GM19240 (cell line): ENCODE data around the gene RESP18.
"Not testable (repeated sequence)": the region's sequence is repeated elsewhere in the genome, so short reads cannot be mapped to it uniquely, and the experiment has no call there.

Experiments used
- DNase-seq: peaks from one replicate; pipeline ENCODE4 v3.0.0; 2011; ENCODE audit warnings: low spot score; ENCODE audit not compliant: insufficient read length

Gene RESP18

DNA sequence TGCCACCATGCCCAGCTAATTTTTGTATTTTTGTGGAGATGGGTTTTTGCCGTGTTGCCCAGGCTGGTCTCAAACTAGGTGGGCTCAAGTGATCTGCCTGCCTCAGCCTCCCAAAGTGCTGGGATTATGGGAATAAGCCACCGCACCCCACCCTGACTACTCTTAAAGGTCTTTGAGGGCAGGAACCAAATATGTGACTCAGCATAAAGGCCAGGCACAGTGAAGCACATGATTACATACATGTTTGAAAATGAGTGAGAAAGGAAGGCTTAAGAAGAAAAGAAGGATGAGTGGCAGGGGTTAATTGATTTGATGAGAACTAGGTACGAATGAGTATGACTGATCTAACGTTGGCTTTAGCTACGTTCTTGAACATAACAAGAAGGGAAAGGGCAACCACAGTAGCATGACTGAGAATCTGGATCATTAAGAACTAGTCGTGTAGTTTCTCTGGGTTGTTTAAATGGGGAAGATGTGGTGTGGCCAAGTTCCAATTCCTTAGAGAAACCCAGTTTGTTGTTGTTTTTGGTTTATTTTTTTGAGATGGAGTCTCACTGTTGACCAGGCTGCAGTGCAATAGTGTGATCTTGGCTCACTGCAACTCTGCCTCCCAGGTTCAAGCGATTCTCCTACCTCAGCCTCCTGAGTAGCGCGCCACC, 6.8 kb downstream of the RESP18 start:
- no peak for DNase-seq

DNA sequence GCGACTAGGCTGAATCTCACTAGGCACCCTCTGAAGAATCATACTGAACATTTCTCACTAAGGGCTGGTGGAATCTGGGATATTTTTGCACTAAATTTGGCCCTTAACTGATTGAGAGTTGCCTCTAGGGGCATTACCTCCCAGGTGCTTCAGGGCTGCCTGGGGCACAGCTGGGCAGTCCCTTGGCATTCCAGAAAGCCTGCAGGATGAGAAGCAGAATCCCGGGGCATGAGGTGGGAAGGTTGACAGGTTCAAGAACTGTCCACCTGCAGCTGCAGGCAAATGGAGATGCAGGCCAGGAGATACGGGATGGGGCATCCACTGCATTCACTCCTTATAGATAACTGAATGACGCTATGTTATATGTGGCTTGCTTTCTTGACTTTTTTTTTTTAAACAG, 7.4 kb downstream of the RESP18 start:
- DNase-seq = no peak

- no peak for DNase-seq
Observed at GRCh38 chr2:219323434-219323833, 9.1 kb downstream of the RESP18 start.

DNA sequence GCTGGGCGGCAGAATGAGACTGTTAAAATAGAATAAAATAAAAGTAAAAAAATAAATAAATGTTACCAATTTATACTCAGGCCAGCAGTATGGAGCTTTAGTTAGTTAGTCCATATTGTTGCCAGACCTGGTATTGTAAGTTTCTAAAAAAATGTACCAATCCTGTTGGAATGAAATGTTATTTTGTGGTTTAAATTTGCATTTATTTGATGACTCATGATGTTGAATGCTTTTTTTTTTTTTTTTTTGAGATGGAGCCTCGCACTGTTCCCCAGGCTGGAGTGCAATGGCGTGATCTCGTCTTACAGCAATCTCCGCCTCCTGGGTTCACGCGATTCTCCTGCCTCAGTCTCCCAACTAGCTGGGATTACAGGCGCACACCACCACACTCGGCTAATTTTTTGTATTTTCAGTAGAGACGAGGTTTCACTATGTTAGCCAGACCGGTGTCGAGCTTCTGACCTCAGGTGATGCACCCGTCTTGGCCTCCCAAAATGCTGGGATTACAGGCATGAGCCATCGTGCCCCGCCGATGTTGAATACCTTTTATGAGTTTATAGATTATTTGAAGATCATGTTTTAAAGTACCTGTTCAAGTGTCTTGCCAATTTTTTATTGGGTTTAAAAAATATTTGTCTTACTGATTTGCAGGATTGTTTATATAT, 17.6 kb downstream of the RESP18 start:
- no peak for DNase-seq

DNA sequence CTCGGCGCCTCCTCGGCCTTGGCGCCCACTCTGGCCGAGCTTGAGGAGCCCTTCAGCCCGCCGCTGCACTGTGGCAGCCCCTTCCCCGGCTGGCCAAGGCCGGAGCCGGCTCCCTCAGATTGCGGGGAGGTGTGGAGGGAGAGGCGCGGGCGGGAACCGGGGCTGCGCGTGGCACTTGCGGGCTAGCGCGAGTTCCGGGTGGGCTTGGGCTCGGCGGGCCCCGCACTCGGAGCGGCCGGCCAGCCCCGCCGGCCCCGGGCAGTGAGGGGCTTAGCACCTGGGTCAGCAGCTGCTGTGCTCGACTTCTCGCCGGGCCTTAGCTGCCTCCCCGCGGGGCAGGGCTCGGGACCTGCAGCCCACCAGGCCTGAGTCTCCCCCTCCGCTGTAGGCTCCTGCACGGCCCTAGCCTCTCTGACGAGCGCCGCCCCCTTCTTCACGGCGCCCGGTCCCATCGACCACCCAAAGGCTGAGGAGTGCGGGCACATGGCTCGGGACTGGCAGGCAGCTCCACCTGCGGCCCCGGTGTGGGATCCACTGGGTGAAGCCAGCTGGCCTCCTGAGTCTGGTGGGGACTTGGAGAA, 19.8 kb downstream of the RESP18 start:
- not testable (repeated sequence) for DNase-seq

GRCh38 chr2:219309278-219309677, 23.3 kb downstream of the RESP18 start, which contains the start of gene PTPRN:
Gene PTPRN, minus strand, starts transcription at chr2:219309401. Its CDS starts 69 bp downstream, at chr2:219309332.
- no peak for DNase-seq

DNA sequence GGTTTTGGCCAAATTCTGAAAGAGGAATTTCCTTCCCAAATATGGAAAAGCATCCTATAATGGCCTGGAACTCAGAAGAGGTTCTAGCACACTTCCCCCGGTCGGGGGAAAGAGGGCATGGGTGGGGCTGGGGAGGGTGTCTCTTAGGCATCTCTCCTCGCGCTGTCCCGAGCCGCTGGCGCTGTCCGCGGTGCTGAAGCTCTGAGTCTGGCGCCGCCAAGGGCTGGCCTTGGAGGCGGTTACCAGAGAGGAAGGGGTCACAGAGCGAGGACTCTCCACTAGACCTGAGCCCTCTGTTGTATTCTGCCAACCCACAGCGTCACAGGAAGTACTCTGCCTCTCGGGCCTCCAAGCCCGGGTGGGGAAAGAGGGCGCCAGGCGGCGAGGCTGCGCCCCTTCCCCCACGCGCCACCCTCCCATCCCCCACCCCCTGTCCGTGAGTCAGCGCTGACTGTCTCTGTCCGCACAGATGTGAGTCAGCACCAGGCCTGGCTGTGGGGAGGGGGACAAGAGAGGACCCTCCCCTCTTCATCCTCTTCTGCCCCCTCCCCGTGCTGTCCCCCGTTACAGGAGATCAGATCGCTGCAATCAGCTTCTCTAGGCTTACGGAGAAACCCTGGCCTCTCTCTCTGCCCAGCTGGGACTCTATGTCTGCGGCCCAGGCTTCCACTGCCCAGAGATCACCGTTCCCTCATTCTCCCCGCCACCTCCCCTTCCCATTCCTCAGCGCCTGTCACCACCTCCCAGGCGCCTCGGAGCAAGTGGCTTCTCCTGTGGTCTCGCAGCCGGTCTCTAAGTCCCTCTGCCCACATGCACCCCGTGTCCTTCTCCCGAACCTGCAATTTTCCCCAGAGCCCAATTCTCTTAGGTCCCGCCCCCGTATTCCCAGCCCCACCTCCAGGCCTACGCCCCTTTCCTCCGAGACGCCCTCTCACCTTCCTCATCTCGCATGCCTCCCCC, 24.1 kb downstream of the RESP18 start:
- DNase-seq = peak; percentile 59

- DNase-seq = no peak
Observed at GRCh38 chr2:219306047-219306446, 26.5 kb downstream of the RESP18 start.

- no peak for DNase-seq
Observed at GRCh38 chr2:219304223-219304622, 28.3 kb downstream of the RESP18 start.

DNA sequence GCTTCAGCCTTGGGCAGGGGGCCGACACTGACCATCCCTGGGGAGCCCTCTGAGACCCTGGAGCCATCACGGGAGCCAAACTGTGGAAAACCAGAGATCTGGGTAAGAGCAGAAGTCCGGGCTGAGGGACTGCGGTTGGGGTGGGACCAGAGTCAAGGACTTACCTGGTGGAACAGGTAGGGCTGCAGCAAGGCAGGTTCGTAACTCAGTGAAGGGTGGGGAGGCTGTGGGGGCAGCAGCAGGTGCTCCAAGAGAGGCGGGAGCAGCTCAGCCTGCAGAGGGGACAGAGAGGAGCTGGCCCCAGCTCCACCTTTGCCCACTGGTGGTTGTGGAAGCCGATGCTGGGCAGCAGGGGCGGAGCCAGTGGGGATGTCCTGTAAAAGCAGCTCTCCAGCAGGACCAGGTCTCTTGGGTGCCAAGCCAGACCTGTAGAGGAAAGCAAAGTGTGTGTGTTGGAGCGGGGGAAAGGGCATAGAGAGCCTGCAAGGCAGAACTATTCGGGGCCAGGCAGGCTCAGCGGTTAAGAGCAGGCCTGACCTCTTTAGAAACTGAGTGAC, 30.1 kb downstream of the RESP18 start:
- DNase-seq = no peak

DNA sequence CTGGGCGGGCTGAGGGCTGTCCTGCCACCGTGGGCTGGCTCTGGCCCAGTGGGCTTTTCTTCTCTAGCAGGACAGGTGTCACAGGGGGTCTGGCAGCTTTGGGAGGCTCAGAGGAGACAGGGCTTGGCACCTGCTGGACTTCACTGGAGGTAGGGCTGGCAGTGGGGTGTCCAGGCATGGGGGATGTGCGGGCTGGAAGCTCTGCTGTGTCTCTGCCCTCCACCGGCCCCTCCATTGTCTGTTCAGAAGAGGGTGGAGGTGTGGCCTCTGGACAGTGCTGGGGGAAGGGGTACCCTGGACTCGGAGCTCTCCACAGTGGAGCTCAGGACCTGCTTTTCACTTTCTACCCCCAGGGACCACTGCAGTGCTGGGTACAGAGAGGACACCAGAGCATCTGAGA, 32.5 kb downstream of the RESP18 start:
- DNase-seq = no peak

DNA sequence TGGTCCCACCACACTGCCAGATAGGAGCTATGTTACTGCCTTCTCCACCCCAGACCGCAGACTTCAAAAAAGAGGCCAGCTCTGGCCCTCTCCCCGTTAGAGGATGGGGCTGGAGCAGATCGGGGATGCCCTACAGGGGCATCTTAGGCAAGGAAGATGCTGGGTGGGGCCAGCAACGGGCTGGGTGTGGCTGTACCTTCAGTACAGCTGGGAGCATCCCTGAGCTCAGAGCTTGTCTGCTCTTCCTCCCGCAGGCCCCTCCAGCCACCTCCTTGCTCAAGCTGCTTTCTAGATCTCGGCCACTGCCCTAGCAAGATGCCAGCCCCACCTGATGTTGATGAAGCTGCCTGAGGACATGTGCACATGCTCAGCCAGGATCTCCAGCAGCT, 33.2 kb downstream of the RESP18 start:
- no peak for DNase-seq

DNA sequence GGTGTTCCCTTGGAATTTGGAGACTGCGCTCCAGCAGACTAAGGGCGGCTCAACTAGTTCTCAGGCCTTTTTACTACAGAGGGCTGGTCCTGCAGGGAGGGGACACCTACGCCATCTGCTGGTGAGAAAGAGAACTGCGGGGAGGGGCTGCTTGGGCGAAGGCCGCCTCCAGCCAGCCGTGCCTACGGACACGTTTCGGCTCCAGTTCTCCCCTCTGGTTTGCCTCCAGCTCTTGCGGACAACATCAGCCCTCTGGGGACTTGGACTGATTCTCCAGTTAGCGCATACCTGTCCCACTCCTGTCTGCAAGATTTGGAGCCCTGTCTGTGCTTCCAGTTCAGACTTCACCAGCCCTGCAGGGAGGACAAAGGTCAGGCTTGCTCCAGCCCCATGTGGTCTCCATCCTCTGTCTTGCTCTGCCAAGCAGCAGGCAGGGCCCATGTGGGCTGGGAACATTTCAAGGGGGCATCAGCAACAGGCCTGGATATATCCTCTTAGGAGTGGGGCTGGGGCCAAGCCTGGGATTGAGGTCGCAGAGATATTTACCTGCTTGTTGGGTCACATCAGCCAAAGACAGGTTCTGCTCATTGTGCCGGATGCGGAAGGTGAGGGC, 33.7 kb downstream of the RESP18 start:
- peak; percentile 91 for DNase-seq

DNA sequence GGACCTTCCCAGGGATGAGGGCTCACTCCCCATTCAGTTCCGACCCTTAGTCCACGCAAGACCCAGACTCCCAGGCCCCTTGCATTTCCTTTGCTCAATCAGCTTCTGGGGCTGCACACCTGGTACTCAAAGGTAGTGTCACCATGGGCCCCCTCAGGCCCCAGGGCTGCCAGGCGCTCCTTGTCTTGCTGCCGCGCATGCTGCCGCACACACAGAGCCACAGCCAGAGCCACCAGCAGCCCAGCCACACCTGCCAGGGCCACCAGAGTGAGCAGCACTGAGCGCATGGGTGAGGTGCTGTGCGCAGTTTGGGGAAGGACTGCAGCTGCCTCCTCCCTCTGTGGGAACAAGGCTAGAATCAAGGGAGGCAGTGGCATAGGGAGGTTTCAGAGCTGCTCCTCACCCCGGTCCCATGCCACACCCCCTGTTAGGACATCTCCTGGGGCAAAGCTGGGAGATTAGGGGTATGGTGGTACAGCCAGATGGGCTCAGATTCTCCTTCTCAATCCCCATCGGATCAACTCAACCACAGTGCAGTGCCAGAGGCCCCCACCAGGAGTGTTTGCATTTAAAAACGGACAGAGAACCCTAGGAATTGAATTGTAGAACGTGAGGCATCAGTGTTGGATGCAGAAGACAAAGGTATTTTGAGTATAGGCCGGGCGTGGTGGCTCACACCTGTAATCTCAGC, 34.6 kb downstream of the RESP18 start:
- DNase-seq = no peak

DNA sequence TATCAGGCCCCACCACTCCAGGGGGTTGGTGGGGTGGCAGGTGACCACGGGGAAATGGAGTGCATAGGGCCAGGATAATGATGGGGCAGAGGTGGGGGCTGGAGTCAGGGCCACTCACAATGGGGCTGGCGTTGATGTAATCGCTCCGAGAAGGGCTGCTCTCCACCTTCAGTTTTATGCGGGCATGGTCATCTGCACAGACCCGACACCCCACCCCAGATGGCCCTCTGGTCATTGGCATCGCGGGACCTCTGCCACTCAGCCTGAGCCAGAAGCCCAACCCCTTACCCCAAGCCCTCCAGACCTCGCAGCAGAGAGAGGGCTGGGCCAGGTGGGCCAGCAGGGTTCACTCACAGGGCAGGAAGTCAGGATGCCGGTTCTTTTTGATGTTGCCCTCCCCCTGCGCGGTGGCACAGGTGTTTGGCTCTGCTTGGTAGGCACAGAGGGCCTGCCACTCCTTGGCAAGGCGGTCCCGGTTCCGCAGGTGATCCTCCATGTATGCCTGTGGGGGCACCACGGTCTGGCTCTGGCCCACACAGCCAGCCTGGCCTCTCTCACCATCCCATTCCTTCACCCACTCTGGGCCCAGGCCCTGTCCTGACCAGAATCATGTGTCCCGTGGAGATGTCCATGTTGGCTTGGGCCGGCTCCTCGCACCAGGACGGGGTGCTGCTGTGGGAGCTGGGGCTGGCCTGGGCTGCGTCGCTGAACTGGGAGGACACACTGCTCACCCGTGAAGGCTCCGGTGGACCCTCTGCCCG, 35.7 kb downstream of the RESP18 start:
- DNase-seq = no peak

DNA sequence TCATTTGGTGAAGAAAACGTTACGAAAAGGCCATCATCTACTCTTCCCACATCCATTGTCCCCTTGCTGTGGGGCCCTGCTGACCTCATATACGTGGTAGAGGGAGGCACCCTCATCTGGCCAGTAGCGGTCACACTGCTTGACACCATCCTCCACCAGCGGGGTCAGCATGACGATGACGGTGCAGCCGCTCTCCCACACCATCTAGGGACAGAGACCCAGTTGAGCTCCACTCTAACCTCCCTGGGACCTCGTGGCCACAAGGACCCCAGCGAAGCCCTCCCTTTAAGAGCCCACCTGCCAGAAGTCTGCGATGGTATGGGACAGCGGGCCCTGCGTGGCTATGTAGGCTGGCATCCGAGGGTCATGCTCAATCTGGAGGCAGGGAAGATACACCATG, 36.4 kb downstream of the RESP18 start:
- no peak for DNase-seq

DNA sequence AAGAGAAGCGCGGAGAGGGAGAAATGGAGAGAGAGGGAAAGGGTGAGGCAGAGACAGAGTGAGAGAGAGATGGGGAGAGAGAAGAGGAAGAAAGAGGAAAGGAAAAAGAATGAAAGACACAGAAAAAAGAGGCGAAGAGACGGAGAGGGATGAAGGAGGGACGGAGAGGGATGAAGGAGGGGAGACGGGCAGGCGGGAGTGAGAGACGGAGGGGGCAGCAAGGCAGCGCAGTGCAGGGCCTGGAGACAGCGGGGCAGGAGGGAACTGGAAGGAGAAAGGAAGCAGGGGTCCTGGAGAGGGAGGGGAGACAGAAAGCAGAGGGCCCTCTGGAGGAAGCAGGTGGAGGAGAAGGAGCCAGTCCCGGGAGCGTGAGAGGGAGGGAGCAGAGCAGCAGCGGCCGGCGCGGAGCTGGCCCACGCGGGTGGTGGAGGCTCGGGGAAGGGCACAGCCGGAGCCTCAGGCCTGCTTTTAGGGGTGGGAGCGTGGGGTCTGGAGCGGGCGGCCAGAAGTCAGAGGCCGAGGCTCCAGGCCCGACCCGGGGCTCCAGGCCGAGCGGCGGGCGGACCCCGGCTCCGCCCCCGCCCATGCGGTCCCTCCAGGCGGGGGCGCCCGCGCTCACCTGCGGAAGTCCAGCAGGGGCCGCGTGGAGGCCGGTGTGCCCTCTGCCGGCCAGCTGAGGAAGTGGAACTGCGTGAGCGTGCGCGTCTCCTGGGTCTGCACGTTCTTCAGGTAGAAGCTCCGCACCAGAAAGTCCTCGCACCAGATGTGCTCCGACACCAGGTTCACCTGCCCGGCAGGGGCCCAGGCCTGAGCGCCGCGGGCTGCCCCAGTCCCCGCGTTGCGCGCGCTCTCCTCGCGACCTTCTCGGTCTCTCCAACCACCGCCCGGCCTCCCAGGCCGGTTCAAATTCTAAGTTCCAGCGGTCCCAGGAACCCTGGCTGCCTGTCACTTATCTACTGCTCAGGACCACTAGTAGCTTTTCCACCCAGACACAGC, 37.9 kb downstream of the RESP18 start:
- DNase-seq = peak; percentile 96

DNA sequence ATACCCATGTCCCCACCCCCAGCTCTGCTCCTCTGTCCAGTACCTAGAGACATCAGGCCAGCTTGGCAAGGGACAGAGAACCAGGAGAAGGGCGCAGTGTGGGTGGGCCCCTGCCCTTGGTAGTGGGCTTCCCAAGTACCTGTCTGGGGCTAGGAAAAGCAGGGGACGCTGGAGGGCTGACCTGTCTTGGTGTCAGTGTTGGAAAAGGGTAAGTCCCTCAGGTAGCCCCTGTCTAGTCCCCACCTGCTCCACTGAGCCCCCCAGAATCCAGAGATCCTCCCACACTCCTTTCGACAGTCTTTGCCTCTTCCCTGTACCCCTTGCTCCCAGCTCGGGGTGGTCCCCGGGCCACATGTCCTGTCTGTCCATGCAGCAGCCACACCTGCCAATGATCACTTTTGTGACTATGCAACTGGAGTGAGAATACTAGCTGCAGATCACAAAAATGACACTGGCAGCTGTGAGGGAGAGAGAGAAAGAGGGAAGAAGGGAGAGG, 38.8 kb downstream of the RESP18 start:
- no peak for DNase-seq
